GM19023 (cell line): Measurements from ENCODE around the gene PPP1R13B.

ENCODE experiments used
- ATAC-seq: cut with Tn5 transposase; IDR thresholded peaks from one replicate; pipeline ENCODE4 v1.9.1; 2021; ENCODE audit warnings: mild to moderate bottlenecking, moderate library complexity; ENCODE audit not compliant: unreplicated experiment

PPP1R13B gene

DNA sequence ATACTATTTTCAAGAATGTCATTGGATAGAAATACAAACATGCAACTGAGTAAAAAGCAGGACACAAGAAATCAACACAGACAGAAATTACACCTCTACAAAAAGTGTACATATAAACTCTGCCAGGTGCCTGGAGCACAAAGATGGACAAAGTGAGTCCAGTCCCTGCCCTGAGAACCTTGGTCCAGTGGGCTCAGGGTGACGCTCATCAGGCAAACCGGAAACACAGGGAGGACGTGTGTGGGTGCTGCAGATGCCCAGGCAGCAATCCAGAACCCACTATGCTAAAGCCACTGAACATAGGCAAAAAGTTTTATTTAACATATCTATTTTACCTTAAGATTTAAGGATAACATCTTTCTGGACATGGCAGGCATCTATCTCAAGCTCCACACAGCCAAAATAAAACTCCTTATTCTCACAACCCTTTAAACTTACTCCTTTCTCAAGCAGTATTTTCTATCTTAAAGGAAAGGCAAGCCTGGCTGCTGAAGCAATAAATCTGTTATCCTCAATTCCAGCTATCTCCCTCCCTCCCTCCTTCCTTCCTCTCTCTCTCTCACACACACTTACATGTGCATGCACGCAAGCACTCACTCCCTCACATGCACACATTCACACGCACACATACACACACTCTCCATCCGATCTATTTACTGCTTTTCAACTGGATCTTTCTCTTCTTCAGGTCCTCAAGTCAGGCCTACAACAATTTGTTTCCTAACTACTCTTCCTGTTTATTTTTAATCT is 10.2 kb downstream of the PPP1R13B start:
- no peak for ATAC-seq

DNA sequence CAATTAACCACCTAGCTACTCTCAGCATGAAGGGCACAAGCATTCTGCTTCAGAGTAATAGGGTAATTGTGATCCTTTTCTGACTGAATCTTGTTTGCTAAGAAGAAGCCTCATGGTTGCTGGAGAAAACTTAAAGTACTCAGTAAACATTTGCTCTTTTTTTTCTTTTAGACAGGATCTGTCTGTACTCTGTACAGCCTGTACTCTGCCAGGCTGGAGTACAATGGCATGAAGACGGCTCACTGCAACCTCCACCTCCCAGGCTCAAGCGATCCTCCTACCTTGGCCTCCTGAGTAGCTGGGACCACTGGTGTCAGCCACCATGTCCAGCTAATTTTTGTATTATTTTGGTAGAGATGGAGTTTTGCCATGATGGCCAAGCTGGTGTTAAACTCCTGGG is 12.4 kb downstream of the PPP1R13B start:
- ATAC-seq: no peak

DNA sequence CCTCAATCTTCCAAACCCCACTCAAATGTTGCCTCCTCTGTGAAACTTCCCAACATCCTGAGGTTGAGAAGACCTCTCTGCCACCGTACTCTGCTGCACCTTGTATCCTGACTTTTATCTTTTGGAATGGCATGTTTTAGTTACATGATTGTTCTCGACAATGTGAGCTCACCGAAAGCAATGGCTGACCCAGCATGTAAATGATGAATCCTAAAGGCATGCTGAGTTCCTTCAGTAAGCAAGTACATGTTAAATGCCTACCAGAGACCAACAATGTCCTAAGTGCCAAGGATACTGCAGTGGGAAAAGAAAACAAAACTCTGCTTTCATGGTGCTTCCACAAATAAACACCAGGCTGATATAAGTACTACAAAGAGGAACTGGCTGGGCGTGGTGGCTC is 13.7 kb downstream of the PPP1R13B start:
- ATAC-seq: no peak

DNA sequence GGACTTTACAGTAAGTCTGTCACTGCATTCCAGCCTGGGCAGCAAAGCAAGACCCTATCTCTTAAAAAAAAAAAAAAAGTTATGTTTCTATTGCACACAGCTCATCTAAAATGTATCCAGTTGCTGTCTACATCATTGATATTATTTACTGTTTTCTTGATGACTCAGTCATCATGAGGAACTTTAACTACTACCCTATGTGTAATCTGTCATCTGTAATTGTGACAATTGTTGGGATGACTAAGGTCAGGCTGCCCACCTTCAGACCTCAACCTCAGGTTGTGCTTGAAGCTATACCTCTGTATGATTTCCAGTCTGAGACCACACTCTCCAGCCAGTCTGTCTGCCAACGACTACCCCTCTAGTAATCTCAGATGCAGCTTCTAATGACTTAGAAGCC is 15.3 kb downstream of the PPP1R13B start:
- no peak for ATAC-seq

DNA sequence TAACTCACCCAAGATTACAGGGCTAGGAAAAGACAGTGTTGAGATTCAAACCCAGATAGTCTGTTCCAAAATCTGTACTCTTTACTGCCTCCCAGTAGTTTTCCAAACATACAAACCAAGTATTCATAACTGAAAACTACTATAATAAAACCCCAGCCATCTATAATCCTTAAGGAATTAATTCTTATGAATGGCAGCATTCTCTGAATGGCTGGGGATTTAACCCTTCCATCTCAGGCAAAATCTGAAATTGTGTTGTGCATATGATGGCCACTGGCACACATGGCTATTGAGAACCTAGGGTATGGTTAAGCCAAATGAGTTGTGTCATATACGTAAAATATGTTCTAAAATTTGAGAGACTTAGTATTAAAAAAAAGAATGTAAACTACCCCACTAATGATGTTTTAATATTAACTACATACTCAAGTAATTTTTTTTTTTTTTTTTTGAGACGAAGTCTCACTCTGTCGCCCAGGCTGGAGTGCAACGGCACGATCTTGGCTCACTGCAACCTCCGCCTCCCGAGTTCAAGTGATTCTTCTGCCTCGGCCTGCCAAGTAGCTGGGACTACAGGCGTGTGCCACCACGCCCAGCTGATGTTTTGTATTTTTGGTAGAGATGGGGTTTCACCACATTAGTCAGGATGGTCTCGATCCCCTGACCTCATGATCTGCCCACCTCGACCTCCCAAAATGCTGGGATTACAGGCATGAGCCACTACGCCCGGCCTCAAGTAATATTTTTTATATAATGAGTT is 16.7 kb downstream of the PPP1R13B start:
- ATAC-seq: no peak

DNA sequence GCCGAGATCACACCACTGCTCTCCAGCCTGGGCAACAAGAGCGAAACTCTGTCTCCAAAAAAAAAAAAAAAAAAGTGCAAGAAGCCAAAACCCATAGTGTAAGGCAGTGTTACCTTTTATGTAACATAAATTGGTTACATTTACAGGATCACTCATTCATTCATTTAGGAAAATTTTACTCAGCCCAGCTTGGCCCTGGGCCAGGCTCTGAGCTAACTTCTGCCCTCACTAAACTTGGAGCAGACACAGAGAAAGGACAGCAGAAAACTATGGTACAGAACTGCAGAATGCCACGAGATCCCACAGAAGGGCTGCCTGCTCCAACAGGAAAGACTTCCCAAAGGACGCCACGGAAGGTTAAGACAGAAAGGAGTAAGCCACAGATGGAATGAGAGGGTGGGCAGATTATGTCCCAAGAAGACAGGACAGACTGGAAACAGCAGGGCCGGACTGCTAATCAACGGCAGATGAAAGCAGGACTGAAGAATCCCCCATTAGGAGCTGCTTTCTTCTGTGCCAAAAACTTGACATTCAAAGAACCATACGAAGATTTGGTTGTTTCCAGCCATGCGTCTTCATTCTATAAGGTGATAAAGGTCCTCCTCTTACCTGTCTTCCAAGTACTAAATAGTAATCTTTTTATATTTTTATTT is 18.9 kb downstream of the PPP1R13B start:
- ATAC-seq: no peak

DNA sequence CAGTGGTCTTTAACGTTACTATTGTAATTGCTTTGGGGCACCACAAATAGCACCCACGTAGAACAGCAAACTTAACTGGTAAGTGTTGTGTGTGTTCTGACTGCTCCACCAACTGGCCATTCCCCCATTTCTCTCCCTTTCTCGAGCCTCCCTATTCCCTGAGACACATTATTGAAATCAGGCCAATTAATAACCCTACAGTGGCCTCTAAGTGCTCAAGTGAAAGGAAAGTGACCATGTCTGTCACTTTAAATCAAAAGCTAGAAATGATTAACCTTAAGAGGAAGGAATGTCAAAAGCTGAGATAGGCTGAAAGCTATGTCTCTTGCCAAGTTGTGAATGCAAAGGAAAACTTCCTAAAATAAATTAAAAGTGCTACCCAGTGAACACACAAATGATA is 22.3 kb downstream of the PPP1R13B start:
- ATAC-seq: no peak

DNA sequence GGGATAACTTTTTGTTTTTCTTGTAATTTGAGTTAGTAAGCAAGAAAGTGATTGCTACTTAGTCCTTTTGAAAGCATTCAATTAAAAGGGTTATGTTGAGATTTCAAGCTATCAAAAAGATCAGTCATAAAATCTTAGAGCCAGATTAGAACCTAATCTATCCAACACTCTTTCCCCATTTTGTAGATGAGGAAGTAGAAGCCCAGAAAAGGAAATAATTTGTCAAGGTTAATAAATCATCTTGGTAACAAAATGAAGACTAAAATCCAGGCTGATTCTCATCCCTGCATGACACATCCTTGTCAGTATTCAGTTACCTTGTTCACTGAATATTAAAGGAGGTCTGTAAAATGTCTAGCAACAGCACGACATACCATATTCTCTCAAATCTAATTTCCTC is 26.5 kb downstream of the PPP1R13B start:
- no peak for ATAC-seq

DNA sequence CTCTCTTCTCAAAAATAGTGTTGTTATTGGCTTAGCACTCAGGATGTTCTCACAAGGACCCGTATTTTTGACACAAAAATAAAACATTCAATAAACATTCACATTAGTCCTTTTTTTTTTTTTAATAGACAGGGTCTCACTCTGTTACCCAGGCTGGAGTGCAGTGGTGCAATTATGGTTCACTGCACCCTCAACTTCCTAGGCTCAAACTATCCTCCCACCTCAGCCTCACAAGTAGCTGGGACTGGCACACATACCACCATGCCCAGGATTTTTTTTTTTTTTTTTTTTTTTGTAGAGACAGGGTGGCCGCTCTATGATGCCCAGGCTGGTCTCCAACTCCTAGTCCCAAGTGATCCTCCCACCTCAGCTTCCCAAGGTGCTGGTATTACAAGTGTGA is 27.0 kb downstream of the PPP1R13B start:
- no peak for ATAC-seq

DNA sequence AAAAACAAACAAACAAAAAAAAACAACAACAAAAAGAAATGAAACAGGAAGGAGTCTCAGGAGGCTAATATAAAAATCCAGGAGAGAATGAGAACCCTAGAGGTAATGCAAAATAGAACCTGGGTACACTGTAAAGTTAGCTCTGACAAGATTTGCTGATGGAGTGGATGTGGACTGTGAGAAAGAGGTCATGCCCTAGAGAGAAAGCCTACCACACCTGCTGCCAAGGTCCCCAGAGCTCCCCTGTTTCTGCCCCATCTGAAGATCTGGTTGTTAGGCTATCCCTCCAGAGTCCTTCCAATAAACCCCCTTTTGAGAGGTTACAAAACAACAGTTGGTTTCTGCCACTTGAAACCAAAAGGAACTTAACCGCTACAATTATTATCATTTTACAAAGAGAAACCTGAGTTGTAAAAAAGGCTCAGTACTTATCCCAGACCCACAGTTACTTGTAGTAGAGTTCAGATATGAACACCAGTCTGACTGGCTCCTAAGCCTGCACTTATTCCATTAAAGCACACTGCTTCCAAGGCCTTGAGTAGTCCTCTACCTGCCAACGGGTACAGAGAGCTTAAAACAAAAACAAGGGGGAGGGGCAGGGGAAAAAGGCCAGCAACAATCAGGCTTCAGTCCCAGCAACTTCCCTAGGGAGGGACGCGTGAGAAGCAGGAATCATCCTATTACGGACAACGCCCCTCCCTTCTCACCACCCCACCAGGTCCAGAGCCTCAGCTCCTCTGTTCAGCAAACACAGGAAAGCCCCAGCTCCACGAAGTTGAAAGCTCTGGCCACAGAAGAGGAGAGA is 27.7 kb downstream of the PPP1R13B start:
- no peak for ATAC-seq

DNA sequence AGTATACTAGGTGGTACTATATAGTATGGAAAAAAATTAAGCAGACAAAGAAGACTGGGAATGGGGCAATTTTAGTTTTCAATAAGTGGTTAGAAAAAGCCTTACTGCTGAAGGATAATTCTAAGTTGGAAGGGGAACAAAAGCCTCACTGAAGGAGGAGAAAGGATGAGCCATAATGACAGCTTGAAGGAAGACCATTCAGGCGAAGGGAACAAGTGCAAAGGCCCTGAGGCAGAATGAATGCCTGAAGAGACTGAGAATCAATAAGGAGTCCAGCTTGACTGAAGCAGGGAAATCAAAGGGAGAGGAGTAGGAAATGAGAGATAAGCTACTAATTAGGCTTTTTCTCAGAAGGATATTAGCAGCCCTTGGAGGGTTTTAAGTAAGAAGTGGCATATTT is 28.5 kb downstream of the PPP1R13B start:
- ATAC-seq: no peak

DNA sequence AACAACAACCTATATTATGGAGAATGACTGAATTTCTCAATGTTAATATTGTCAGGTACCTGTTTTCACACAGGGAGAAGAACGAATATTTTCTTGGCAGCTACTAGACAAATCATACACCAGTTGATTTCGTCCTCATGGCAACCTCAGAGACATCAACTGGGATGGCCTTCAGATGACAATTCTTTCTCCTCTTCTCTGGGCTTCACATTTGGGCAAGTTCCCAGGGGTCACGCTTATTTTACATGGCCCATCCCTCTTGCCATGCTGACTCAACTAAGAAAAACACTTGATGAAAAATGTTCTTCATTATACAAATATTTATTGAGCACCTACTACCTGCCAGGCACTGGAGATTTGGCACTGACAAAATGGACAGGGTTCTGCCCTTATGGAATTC is 29.0 kb downstream of the PPP1R13B start:
- ATAC-seq: no peak

DNA sequence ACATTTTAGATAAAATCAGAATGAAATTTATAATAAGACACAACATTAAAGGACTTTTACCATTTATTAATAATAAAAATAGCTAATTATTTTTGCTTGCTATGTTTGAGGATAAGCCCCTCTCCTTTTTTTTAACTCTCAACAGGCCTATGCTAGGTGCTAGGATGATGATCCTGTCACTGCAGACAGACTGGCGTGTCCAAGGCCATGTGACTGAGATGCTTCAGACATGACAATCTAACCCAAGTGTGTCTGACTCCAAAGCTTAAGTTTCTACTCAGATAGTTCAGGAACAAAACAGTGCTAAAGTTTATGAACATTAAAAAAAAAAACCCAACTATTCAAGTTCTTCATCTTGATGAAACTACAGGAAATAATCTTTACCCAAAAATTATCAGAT is 29.8 kb downstream of the PPP1R13B start:
- ATAC-seq: no peak

DNA sequence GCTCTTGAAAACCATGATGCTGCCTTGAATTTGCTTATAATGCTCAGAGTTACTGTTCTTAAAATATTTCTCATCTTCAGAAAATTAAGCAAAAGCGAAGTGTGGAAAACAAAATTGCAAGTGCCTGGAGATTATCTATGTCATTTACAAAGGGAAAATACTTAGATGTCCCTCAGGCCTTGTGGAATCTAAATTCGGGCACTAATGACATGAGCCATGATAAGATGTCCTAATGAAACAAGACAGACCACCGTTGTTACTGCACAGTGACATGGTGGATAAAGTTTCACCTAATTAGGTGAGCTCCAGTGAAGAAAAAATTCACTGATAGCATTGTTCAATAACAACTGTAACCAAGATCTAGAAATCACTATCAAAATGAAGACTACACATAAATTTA is 30.4 kb downstream of the PPP1R13B start:
- no peak for ATAC-seq

DNA sequence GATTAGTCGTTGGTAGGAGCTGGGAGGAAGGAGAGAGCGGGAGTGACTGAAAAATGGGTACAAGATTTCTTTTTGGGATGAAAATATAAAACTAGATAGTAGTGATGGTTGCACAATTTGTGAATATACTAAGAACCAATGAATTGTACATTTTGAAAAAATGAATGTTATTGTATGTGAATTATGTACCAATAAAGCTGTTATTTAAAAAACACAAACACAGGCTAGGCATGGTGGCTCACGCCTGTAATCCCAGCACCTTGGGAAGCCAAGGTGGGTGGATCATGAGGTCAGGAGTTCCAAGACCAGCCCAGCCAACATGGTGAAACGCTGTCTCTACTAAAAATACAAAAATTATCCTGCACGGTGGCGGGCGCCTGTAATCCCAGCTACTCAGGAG is 32.1 kb downstream of the PPP1R13B start:
- no peak for ATAC-seq

DNA sequence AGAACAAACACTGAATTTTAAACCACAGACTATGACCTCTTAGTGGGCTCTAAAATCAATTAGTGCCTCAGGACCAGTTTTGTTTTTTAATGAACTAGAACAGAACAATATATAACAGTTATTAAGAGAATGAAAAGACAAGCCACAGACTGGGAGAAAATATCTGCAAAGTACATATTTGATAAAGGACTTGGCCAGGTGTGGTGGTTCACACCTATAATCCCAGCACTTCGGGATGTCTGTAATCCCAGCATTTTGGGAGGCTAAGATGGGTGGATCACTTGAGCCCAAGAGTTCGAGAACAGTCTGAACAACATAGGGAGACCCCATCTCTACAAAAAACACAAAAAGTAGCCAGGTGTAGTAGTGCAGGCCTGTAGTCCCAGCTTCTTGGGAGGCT is 36.2 kb downstream of the PPP1R13B start:
- ATAC-seq: no peak

DNA sequence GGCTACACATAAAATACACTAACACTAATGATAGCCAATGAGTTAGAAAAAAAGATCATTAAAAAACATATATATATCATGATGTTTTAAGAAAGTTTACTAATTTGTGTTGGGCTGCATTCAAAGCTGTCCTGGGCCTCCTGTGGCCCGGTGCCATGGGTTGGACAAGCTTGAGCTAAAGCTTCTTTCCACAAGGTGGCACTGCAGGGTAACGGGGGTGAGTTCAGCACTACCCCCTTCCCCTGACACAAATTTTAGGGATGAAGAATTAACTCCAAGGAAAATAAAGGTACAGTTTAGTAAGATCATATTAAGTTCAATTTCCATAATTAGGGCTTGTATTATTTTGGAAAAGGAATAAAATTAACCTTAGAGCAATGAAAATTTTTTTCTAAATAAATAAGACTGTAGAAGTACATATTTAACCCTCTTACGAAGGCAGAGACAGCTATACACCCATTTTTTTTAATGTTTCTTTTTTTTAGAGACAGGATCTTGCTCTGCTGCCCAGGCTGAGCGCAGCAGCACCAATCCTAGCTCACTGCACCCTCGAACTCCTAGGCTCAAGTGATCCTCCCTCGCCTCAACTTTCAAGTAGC is 38.9 kb downstream of the PPP1R13B start:
- no peak for ATAC-seq

DNA sequence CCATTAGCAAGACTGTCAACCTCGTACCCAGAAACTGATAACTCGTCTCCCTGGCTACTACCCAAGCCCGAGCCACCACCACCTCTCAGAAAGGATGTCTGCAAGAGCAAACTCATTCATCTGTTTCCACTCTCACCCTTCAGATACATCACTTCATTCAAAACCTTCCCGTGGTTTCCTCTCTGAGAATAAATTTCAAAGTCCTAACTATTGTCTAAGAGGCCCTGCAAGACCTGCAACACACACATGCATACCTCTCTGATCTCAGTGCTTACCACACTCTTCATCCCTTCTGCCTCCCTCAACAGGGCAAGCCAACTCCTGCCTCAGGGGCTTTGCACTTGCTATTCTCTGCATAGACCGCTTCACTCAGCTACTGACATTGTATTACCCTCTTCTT is 40.6 kb downstream of the PPP1R13B start:
- ATAC-seq: no peak

DNA sequence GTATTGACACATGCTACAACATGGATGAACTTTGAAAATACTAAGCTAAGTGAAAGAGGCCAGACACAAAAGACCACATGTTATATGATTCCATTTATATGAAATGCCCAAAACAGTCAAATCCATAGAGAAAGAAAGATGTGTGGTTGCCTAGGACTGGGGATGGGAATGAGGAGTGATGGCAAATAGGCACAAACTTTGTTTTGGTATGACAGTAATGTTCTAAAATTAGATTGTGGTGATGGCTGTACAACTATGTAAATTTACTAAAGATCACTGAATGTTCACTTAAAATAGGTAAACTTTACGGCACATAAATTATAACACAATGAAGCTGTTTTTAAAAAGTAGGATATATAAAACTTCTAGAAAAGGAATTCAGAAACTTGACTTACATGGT is 41.7 kb downstream of the PPP1R13B start:
- ATAC-seq: no peak

DNA sequence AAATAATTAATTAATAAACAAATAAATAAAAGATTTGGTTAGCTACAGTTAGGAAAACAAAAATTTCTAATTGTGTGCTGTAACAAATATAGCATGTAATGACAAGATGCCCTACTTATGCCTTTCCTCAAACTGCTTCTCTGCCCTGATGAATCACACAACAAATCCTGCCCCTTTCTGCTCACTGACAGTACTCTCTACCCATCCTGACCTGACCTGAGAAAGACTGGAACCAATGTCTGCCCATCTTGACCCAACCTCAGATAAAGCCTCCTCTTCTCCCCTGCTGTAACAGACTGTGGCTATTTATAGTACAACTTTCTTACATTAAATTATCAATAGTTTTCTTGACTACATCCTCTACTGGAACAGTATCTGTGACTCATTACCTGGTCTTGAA is 43.7 kb downstream of the PPP1R13B start:
- no peak for ATAC-seq

DNA sequence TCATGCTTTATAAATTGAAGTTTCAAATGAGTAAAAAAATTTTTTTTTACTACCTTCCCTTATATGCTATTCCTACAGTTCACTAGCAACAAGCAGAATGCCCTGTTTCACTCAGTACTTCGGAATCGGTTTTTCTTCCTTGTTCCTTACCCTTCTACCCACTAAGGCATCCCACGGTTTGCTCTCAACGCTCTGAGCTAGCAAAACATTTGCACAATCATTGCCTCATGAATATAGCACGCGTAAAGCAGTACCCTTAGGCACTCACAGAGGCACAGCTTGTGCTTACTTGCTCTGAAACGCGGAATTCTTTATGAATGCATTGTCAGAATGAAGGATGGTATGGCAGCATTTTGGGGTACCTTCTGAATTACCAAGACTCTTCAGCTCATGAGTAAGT is 45.0 kb downstream of the PPP1R13B start:
- no peak for ATAC-seq
